Natural killer cell (primary cell): ENCODE results near the gene IFI35. TPM values are rescaled to one million over a fixed set of nuclear protein-coding genes. Genes with fewer than 3 reads are reported as not detected.
A peak's percentile ranks its signal among the peaks of the same experiment; 100 is the strongest.

ENCODE experiments used
- ATAC-seq, 3 donors: fragments of 150-1000 bp in 2 of 3; fragments of 200-7000 bp in 1 of 3; cut with Tn5 transposase; 1 replicate in 1 of 3; 2 replicates in 2 of 3; pipeline ENCODE4 v1.10.0; 2021; ENCODE audit warnings: mild to moderate bottlenecking in 2 of 3, moderate library complexity in 2 of 3
- DNase-seq, 2 donors: peaks; one replicate each; pipeline versions ENCODE4 v3.0.0 to v3.0.0-alpha.2; 2013 to 2021; ENCODE audit warnings: mixed read lengths in 1 of 2
- H3K27ac ChIP-seq: one replicate; pipeline ENCODE4 v1.5.1; 2013; ENCODE audit warnings: mild to moderate bottlenecking, low read length
- H3K27me3 ChIP-seq: one replicate; pipeline ENCODE4 v1.6.1; 2013; ENCODE audit warnings: low read length; ENCODE audit not compliant: control insufficient read depth, insufficient read depth
- H3K36me3 ChIP-seq: one replicate; pipeline ENCODE4 v1.6.1; 2013; ENCODE audit warnings: low read length; ENCODE audit not compliant: control insufficient read depth, insufficient read depth
- H3K4me1 ChIP-seq: one replicate; pipeline ENCODE4 v1.6.1; 2013; ENCODE audit warnings: low read length; ENCODE audit not compliant: control insufficient read depth, insufficient read depth
- H3K4me3 ChIP-seq: one replicate; pipeline ENCODE4 v1.5.1; 2013; ENCODE audit warnings: low read length
- H3K9me3 ChIP-seq: one replicate; pipeline ENCODE4 v1.6.1; 2013; ENCODE audit warnings: low read length; ENCODE audit not compliant: control insufficient read depth, insufficient read depth
- H3K27ac Mint-ChIP-seq, 2 donors: one replicate each; pipeline ENCODE4 v1.8.0; 2022; ENCODE audit warnings: mild to moderate bottlenecking in 2 of 2, mixed read lengths in 2 of 2, moderate library complexity in 1 of 2
- H3K27me3 Mint-ChIP-seq, 2 donors: one replicate each; pipeline ENCODE4 v1.8.0; 2022; ENCODE audit warnings: low read depth in 2 of 2, mixed read lengths in 2 of 2
- H3K36me3 Mint-ChIP-seq: one replicate; pipeline ENCODE4 v1.8.0; 2022; ENCODE audit warnings: mixed read lengths
- H3K4me1 Mint-ChIP-seq, 2 donors: one replicate each; pipeline ENCODE4 v1.8.0; 2022; ENCODE audit warnings: mixed read lengths in 2 of 2
- H3K4me3 Mint-ChIP-seq: one replicate; pipeline ENCODE4 v1.8.0; 2022; ENCODE audit warnings: mild to moderate bottlenecking, moderate library complexity, mixed read lengths
- H3K9me3 Mint-ChIP-seq, 2 donors: one replicate each; pipeline ENCODE4 v1.8.0; 2022; ENCODE audit warnings: mixed read lengths in 2 of 2
- WGBS: methylation state at CpG from one replicate; pipeline ENCODE4 v1.1.7; 2013; ENCODE audit warnings: missing lambda C conversion rate; ENCODE audit not compliant: insufficient coverage; 5-methylcytosine and 5-hydroxymethylcytosine counted together
- intact Hi-C: fragments of 100-400 bp; cut with micrococcal nuclease; formaldehyde crosslinking; loops from one replicate; pipeline ENCODE4 v1.14.2; 2022
- total RNA-seq, 4 donors: library from RNA; stranded (reverse); fragments of 120-200 nt in 1 of 4; gene quantifications; one replicate each; pipeline versions ENCODE4 v1.2.3 to v1.2.4, GENCODE V29; 2013 to 2022
- TF ChIP-seq, protein P1 (sequence below): fragments of 200-600 bp; IDR thresholded peaks from one replicate; pipeline ENCODE4 v1.8.0; 2022; ENCODE audit warnings: antibody characterized with exemption

The IFI35 gene
- total RNA-seq, 3 donors from 2014 or later (not counting 1 experiment from before 2014, with no cell fraction given), result 50.0 to 66.8 (median 59.4) TPM

DNA sequence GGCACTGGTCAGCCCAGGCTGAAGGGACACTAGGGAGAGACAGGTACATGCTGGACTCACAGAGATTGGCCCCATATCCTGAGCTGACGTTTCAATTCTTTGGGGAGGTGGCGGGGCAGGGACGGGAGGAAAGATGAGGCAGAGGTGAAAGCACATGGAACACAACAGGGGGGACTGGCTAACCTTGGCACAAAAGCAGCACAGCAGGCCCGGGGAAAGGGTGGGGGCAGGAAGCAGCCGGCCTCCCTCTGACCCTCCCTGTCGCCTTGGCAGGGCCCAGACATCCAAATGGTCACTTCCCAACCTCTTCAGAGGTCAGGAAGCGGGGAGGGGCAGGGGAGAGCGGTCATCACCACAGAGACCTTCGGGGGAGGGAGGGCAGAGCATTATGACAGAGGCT lies 9.0 kb downstream of the IFI35 start:
- Mint-ChIP-seq H3K4me3 (no peak overlapping the region), H3K27me3 (no peaks in the 10 kb centered on the region), H3K9me3 (no peaks in the 10 kb centered on the region), H3K27ac (peak overlapping the region in 1 of 2 donors; percentile 74), H3K36me3 (no peaks in the 10 kb centered on the region), H3K4me1 (peaks cover 3 to 29% of the 10 kb centered on the region in 2 donors)
- Histone ChIP-seq H3K4me3 (no peak overlapping the region), H3K36me3 (peaks cover 28% of the 10 kb centered on the region), H3K9me3 (no peaks in the 10 kb centered on the region), H3K4me1 (no peaks in the 10 kb centered on the region), H3K27ac (no peak overlapping the region), H3K27me3 (no peaks in the 10 kb centered on the region)
- intact Hi-C loops, result no loop called here
- no peak for ATAC-seq
- WGBS, result 89% methylated on average over 9 of the region's 9 CpGs
- no peak for DNase-seq
- TF ChIP-seq, protein P1, sequence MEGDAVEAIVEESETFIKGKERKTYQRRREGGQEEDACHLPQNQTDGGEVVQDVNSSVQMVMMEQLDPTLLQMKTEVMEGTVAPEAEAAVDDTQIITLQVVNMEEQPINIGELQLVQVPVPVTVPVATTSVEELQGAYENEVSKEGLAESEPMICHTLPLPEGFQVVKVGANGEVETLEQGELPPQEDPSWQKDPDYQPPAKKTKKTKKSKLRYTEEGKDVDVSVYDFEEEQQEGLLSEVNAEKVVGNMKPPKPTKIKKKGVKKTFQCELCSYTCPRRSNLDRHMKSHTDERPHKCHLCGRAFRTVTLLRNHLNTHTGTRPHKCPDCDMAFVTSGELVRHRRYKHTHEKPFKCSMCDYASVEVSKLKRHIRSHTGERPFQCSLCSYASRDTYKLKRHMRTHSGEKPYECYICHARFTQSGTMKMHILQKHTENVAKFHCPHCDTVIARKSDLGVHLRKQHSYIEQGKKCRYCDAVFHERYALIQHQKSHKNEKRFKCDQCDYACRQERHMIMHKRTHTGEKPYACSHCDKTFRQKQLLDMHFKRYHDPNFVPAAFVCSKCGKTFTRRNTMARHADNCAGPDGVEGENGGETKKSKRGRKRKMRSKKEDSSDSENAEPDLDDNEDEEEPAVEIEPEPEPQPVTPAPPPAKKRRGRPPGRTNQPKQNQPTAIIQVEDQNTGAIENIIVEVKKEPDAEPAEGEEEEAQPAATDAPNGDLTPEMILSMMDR, result no peak

DNA sequence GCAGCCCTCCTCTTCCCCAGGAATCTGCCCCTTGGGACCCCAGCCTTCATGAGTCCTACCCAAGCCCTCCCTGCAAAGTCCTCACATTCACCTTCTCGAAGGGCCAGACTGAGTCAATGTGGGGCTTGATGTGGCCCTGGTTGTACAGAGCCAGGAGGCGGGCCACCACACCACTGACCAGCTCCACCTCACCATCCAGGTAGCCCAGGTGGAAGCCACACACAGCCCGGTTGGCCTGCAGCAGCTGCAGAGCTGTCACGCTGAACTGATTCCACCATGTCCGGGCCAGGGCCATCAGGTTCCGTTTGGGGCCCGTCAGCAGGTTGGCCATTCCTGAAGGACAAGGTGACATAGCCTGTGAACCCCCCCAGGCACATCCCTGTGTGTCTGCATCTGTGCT lies 9.6 kb downstream of the IFI35 start:
- intact Hi-C loops, result no loop called here
- H3K4me1 Mint-ChIP-seq, result peaks cover 0 to 31% of the 10 kb centered on the region in 2 donors
- H3K27me3 Mint-ChIP-seq, result no peaks in the 10 kb centered on the region
- Histone ChIP-seq H3K27me3 (no peaks in the 10 kb centered on the region), H3K4me3 (no peak overlapping the region), H3K4me1 (peaks cover 5% of the 10 kb centered on the region), H3K27ac (no peak overlapping the region), H3K36me3 (peaks cover 26% of the 10 kb centered on the region), H3K9me3 (no peaks in the 10 kb centered on the region)
- DNase-seq, result no peak
- no peaks in the 10 kb centered on the region for H3K36me3 Mint-ChIP-seq
- no peaks in the 10 kb centered on the region for H3K9me3 Mint-ChIP-seq
- TF ChIP-seq, protein P1, result no peak
- no peak for ATAC-seq
- H3K4me3 Mint-ChIP-seq, result no peak overlapping the region
- no peak overlapping the region for H3K27ac Mint-ChIP-seq
- 93% methylated on average over 7 of the region's 7 CpGs for WGBS

DNA sequence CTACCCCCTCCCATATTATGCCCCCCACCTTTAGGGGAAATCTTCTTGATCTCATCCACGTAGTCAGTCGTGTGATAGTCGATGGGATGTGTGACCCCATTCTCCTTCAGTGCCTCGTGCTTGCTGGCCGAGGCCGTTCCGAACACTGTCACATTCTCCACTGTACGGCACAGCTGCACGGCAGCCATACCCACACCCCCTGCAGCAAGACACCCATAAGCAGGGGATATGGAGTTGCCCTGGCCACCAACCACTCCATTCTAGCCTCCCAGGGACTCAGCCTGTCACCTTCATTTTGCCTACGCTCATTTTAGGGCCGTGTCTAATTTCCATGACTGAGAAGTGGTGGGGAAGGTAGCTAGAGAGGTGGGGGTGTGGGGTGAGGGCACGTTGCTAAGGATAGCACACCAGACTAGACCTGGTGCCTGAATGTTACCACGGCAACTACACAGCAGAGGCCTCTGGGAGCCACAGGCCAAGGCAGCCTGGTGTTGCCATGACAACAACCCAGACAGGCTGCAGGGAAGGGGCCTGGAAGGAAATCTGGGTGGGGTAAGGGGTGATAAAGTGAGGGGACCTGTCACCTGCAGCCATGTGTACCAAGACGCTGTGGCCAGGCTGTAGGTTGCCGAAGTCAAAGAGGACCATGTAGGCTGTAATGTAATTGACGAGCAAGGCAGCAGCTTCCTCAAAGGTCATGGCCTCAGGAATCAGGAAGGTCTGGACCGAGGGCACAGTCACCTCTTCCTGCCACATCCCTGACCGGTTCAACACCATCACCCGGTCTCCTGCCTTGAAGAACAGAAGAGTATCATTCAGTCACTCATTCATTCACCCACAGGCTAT lies 11.6 kb downstream of the IFI35 start:
- no peak overlapping the region for H3K4me3 ChIP-seq

More for the DNA sequence above, 11.6 kb downstream of the IFI35 start:
- Histone ChIP-seq H3K9me3 (no peaks in the 10 kb centered on the region), H3K4me1 (peaks cover 18% of the 10 kb centered on the region), H3K27ac (no peak overlapping the region), H3K36me3 (peaks cover 16% of the 10 kb centered on the region), H3K27me3 (no peaks in the 10 kb centered on the region)
- TF ChIP-seq, protein P1, result no peak
- WGBS, result 73% methylated on average over 19 of the region's 19 CpGs
- Mint-ChIP-seq H3K27ac (peak overlapping the region in 1 of 2 donors; percentile 68), H3K27me3 (no peaks in the 10 kb centered on the region), H3K36me3 (no peaks in the 10 kb centered on the region), H3K4me3 (no peak overlapping the region), H3K9me3 (no peaks in the 10 kb centered on the region), H3K4me1 (peaks cover 0 to 32% of the 10 kb centered on the region in 2 donors)
- peak in 1 of 2 donors; percentile 72 for DNase-seq
- peak in 2 of 3 donors; percentile 11 to 23 for ATAC-seq
- intact Hi-C loops, result no loop called here
